ENCODE results near the gene MSX1.

Gene MSX1

GRCh38 chr4:4856071-4857000, 3.1 kb upstream of the MSX1 start:
- H3K4me1 ChIP-seq (ENCODE audit: low read length): no peaks in the 10 kb centered on the region
- H4K20me1 ChIP-seq (ENCODE audit: insufficient read depth, low read length): no peaks in the 10 kb centered on the region
- no peaks in the 10 kb centered on the region for H3K27me3 ChIP-seq (ENCODE audit: low read depth, low read length)
- H3K4me3 ChIP-seq (ENCODE audit: low read length): no peak overlapping the region
- H3K9me3 ChIP-seq (ENCODE audit: insufficient read depth, low read length): no peaks in the 10 kb centered on the region
- H3K27ac ChIP-seq (ENCODE audit: low read length): no peak overlapping the region
- no peak overlapping the region for H3K9ac ChIP-seq (ENCODE audit: low read length)
- TF ChIP-seq, protein P1, sequence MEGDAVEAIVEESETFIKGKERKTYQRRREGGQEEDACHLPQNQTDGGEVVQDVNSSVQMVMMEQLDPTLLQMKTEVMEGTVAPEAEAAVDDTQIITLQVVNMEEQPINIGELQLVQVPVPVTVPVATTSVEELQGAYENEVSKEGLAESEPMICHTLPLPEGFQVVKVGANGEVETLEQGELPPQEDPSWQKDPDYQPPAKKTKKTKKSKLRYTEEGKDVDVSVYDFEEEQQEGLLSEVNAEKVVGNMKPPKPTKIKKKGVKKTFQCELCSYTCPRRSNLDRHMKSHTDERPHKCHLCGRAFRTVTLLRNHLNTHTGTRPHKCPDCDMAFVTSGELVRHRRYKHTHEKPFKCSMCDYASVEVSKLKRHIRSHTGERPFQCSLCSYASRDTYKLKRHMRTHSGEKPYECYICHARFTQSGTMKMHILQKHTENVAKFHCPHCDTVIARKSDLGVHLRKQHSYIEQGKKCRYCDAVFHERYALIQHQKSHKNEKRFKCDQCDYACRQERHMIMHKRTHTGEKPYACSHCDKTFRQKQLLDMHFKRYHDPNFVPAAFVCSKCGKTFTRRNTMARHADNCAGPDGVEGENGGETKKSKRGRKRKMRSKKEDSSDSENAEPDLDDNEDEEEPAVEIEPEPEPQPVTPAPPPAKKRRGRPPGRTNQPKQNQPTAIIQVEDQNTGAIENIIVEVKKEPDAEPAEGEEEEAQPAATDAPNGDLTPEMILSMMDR (IDR thresholded peaks at IDR 0.05; ENCODE audit: low read depth, low read length): no peak
- TF ChIP-seq EZH2phosphoT487 (IDR thresholded peaks at IDR 0.05; ENCODE audit: low read depth): no peak
- H3K4me2 ChIP-seq (ENCODE audit: low read length): no peak overlapping the region
- no peaks in the 10 kb centered on the region for H3K36me3 ChIP-seq (replicated peaks; ENCODE audit: low read depth, low read length)
- no peaks in the 10 kb centered on the region for H3K79me2 ChIP-seq (ENCODE audit: low read length)
- no peak overlapping the region for H2AFZ ChIP-seq (ENCODE audit: low read depth, low read length)

DNA sequence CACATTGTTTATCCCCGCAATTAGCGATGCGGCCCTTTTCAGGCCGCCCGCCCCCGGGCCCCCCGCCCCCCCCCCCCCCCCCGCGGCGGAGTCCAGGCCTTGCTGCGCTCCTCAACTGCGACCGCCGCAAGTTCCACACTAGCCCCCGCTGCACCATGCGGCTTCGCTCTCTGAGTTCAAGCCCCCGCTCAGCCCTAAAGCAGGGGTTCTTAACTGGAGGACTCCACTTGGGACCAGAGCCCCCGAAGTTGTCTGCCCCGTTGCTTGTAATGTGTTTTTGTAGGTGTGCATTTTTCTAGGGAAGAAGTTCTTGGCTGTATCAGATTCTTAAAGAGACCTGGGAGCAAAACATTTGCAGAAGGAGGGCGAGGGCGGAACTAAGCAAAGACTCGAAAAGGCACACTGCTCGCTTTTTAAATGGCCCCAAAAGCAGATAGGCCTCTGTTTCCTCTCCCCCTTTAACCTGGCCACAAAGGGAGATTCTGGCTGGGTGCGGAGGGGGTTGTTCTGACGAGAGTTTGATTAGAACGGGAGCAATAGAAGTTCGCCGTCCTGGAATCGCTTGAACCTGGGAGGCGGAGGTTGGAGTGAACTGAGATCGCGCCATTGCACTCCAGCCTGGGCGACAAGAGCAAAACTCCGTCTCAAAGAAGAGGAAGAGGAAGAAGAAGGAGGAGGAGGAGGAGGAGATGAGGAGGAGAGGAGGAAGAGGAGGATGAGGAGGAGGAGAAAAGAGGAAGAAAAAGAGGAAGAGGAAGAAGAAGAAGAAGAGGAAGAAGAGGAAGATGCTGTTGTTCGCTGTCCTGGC, 2.3 kb upstream of the MSX1 start:
- Histone ChIP-seq H3K27ac (ENCODE audit: low read length) (no peak overlapping the region), H4K20me1 (ENCODE audit: insufficient read depth, low read length) (no peaks in the 10 kb centered on the region), H3K27me3 (ENCODE audit: low read depth, low read length) (no peaks in the 10 kb centered on the region), H3K9me3 (ENCODE audit: insufficient read depth, low read length) (no peaks in the 10 kb centered on the region), H3K9ac (ENCODE audit: low read length) (no peak overlapping the region), H3K4me2 (ENCODE audit: low read length) (no peak overlapping the region), H3K4me3 (ENCODE audit: low read length) (no peak overlapping the region), H3K36me3 (replicated peaks; ENCODE audit: low read depth, low read length) (no peaks in the 10 kb centered on the region), H3K79me2 (ENCODE audit: low read length) (no peaks in the 10 kb centered on the region), H2AFZ (ENCODE audit: low read depth, low read length) (no peak overlapping the region), H3K4me1 (ENCODE audit: low read length) (no peaks in the 10 kb centered on the region)
- no peak for TF ChIP-seq EZH2phosphoT487 (IDR thresholded peaks at IDR 0.05; ENCODE audit: low read depth)
- TF ChIP-seq, protein P1 (IDR thresholded peaks at IDR 0.05; ENCODE audit: low read depth, low read length): no peak

DNA sequence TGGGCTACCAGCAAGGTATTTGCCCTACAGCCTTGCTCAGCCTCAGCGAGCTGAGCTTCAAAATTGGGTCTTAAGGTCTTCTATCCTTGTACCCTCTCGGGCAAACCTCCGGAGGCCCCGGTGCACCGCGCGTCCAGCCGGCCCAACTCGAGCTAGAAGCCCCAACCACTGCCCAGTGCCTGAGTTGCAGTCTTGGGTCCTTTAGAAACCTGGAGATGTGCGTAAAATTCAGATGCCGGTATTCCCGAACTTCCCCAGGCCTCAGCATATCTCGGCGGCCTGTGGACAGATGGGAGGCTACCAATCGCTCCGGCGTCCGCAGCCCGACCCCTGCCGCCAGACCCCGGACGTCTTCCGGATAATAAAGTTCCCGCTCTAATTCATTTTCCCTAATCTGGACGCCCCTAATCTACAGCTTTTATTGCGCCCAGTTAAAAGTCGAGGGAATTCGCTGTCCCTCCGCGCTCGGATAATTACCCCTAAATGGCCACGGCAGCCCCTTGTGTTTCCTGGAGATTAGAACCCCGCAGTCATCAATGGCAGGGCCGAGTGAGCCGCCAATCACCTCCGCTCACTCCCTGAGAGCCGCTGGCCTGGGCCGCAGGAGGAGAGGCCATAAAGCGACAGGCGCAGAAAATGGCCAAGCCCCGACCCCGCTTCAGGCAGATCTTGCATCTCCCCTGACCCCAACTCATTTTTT, 1.5 kb upstream of the MSX1 start:
- no peak overlapping the region for H3K4me2 ChIP-seq (ENCODE audit: low read length)
- no peak overlapping the region for H3K9ac ChIP-seq (ENCODE audit: low read length)
- no peaks in the 10 kb centered on the region for H3K36me3 ChIP-seq (replicated peaks; ENCODE audit: low read depth, low read length)
- no peak overlapping the region for H2AFZ ChIP-seq (ENCODE audit: low read depth, low read length)
- no peak overlapping the region for H3K4me3 ChIP-seq (ENCODE audit: low read length)
- no peaks in the 10 kb centered on the region for H3K27me3 ChIP-seq (ENCODE audit: low read depth, low read length)
- H3K79me2 ChIP-seq (ENCODE audit: low read length): no peaks in the 10 kb centered on the region
- TF ChIP-seq EZH2phosphoT487 (IDR thresholded peaks at IDR 0.05; ENCODE audit: low read depth): no peak
- TF ChIP-seq, protein P1 (IDR thresholded peaks at IDR 0.05; ENCODE audit: low read depth, low read length): no peak
- no peaks in the 10 kb centered on the region for H3K4me1 ChIP-seq (ENCODE audit: low read length)
- H3K27ac ChIP-seq (ENCODE audit: low read length): no peak overlapping the region
- H4K20me1 ChIP-seq (ENCODE audit: insufficient read depth, low read length): no peaks in the 10 kb centered on the region
- no peaks in the 10 kb centered on the region for H3K9me3 ChIP-seq (ENCODE audit: insufficient read depth, low read length)

Measured in OCI-LY3 (cell line).